ENCODE data around the gene GNAS. TPM values are rescaled to one million over a fixed set of nuclear protein-coding genes. Genes with fewer than 3 reads are reported as not detected.

The GNAS gene
- total RNA-seq, 4 donors from 2014 or later, result 281 to 822 (median 446) TPM

- TF ChIP-seq, protein P1, sequence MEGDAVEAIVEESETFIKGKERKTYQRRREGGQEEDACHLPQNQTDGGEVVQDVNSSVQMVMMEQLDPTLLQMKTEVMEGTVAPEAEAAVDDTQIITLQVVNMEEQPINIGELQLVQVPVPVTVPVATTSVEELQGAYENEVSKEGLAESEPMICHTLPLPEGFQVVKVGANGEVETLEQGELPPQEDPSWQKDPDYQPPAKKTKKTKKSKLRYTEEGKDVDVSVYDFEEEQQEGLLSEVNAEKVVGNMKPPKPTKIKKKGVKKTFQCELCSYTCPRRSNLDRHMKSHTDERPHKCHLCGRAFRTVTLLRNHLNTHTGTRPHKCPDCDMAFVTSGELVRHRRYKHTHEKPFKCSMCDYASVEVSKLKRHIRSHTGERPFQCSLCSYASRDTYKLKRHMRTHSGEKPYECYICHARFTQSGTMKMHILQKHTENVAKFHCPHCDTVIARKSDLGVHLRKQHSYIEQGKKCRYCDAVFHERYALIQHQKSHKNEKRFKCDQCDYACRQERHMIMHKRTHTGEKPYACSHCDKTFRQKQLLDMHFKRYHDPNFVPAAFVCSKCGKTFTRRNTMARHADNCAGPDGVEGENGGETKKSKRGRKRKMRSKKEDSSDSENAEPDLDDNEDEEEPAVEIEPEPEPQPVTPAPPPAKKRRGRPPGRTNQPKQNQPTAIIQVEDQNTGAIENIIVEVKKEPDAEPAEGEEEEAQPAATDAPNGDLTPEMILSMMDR (IDR thresholded peaks at IDR 0.05), result no peak
- TF ChIP-seq POLR2A (IDR thresholded peaks at IDR 0.05), result no peak
- H3K4me3 ChIP-seq, result no peak overlapping the region
- H3K27me3 ChIP-seq, result no peaks in the 10 kb centered on the region
- no peaks in the 10 kb centered on the region for H3K9me3 ChIP-seq
- intact Hi-C loops (cut with DNase I; ENCODE audit: low total_unique reads), result loop anchor here (10.0 kb wide), 1 partner anchor 360 kb away; no protein-coding TSS in a partner anchor
- H3K36me3 ChIP-seq, result no peaks in the 10 kb centered on the region
- DNase-seq, result no peak
- H3K27ac ChIP-seq, result no peak overlapping the region
- H3K4me1 ChIP-seq, result no peaks in the 10 kb centered on the region
Observed at GRCh38 chr20:58864346-58864745, 11.8 kb downstream of the GNAS start.

DNA sequence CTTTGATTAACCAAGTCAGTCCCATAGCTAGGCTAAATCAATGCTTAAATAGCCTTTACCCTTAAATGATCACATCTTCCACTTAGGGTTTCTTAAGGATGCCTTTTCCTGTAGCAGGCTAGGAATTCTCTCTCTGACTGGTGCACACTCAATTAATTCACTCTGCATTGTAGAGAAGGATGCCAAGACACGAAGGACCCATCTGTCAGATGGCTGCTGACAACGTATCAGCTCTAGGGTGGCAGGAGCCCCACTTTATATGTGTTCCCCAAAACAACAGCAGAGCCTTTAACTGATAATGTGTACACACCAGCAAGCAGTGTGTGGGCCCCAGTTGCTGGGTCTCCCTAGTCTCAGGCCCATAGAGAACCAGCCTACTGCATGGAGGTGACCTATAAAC is 13.3 kb downstream of the GNAS start:
- intact Hi-C loops (cut with DNase I; ENCODE audit: low total_unique reads), result loop anchor here (10.0 kb wide), 1 partner anchor 359 kb away; no protein-coding TSS in a partner anchor
- no peak overlapping the region for H3K27ac ChIP-seq
- no peak for TF ChIP-seq POLR2A (IDR thresholded peaks at IDR 0.05)
- TF ChIP-seq, protein P1 (IDR thresholded peaks at IDR 0.05), result no peak
- no peak overlapping the region for H3K4me3 ChIP-seq
- H3K27me3 ChIP-seq, result no peaks in the 10 kb centered on the region
- no peaks in the 10 kb centered on the region for H3K9me3 ChIP-seq
- no peaks in the 10 kb centered on the region for H3K36me3 ChIP-seq
- no peak for DNase-seq
- no peaks in the 10 kb centered on the region for H3K4me1 ChIP-seq

DNA sequence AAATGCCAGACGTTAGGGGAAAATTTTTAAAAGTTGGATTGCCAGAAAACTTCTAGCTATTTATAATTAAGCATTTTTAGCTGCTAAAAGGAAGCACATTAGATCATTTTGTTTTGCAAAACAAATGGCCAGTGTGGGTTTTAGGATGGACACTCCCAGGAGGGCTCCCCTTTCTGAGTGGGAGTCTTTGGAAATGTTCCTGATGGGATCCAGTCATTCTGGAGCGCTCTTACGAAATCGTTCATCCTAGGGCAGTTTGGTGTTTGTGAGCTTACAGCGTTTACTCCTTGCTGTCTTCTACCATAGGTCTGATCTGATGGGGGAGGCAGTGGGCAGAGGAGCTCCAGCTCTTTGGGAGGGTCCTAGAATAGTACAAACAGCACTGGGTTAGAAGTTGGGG is 14.7 kb downstream of the GNAS start:
- peak; percentile 58 to 70 for DNase-seq

GRCh38 chr20:58868795-58869194 is 16.3 kb downstream of the GNAS start:
- no peak for DNase-seq
- intact Hi-C loops (cut with DNase I; ENCODE audit: low total_unique reads), result loop anchor here (10.0 kb wide), 1 partner anchor 356 kb away; no protein-coding TSS in a partner anchor
- TF ChIP-seq POLR2A (IDR thresholded peaks at IDR 0.05), result no peak
- TF ChIP-seq, protein P1 (IDR thresholded peaks at IDR 0.05), result peak in 1 of 4 experiments; percentile 6

More for the DNA sequence above, 14.7 kb downstream of the GNAS start:
- Histone ChIP-seq H3K27ac (peak overlapping the region; percentile 40 to 43), H3K4me1 (no peaks in the 10 kb centered on the region), H3K9me3 (no peaks in the 10 kb centered on the region), H3K4me3 (no peak overlapping the region), H3K27me3 (no peaks in the 10 kb centered on the region), H3K36me3 (no peaks in the 10 kb centered on the region)
- TF ChIP-seq POLR2A (IDR thresholded peaks at IDR 0.05), result no peak
- TF ChIP-seq, protein P1 (IDR thresholded peaks at IDR 0.05), result no peak
- intact Hi-C loops (cut with DNase I; ENCODE audit: low total_unique reads), result loop anchor here (10.0 kb wide), 1 partner anchor 358 kb away; no protein-coding TSS in a partner anchor

DNA sequence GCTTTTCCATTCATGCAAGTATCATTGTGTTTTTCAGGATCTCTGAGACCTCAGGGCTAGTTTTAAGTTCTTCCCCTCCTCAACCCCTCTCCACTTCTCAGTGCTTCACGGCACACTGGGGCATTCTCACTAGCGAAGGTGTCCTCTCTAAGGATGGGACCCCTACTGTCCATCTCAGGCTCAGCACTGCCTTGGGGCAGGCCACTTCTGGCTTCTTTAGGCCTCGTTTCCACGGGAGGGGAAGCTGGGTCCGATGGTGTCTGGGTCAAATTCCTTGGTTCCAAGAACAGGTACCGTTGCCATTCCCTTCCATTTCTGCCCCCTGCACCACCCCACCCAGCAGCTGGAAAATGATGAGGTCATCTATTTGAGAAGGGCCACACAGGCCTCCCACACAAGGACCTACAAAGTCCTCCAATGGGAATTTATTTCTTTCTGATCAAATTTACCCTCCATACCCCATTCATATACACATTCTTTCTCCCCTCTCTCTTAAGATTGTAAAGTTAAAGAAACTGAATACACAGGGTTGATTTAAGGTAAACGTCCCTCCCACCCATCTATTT is 17.2 kb downstream of the GNAS start:
- no peak for DNase-seq
- H3K36me3 ChIP-seq, result no peaks in the 10 kb centered on the region
- H3K4me3 ChIP-seq, result no peak overlapping the region
- intact Hi-C loops (cut with DNase I; ENCODE audit: low total_unique reads), result loop anchor here (10.0 kb wide), 1 partner anchor 355 kb away; no protein-coding TSS in a partner anchor
- no peaks in the 10 kb centered on the region for H3K9me3 ChIP-seq
- TF ChIP-seq, protein P1 (IDR thresholded peaks at IDR 0.05), result no peak
- no peak for TF ChIP-seq POLR2A (IDR thresholded peaks at IDR 0.05)
- no peaks in the 10 kb centered on the region for H3K27me3 ChIP-seq
- no peaks in the 10 kb centered on the region for H3K4me1 ChIP-seq
- H3K27ac ChIP-seq, result no peak overlapping the region

More at GRCh38 chr20:58868795-58869194, 16.3 kb downstream of the GNAS start:
- no peaks in the 10 kb centered on the region for H3K27me3 ChIP-seq
- no peaks in the 10 kb centered on the region for H3K4me1 ChIP-seq
- H3K4me3 ChIP-seq, result no peak overlapping the region
- H3K27ac ChIP-seq, result no peak overlapping the region
- H3K9me3 ChIP-seq, result no peaks in the 10 kb centered on the region
- H3K36me3 ChIP-seq, result no peaks in the 10 kb centered on the region
